NCI-H82 treated with DMSO at 0.1 percent for 48 hours (cell line): ENCODE data around the gene TSPYL2.

Experiments
- DNase-seq: peaks from one replicate; lab custom pipeline; 2025; ENCODE audit not compliant: unreplicated experiment; lab: John Stamatoyannopoulos, UW

The TSPYL2 gene

DNA sequence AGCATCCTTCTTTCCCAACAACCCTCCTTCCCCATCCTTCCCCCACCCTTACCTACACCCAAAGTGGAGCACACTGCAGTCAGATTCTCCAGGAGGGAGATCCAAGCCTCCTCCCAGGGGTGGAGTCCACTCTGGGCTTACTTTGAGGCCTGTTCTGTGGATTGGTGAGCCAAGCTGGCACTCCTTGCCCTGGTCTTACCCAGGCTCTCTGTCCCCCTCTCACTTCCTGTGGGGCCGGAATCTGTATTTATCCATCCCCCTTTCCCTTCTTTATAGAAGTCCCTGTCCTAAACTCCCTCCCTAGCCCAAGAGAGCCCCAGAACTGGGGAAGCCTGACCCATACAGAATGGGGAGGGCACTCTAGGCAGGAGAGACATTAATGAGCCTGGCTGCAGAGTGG lies 3.2 kb upstream of the TSPYL2 start:
- no peak for DNase-seq

DNA sequence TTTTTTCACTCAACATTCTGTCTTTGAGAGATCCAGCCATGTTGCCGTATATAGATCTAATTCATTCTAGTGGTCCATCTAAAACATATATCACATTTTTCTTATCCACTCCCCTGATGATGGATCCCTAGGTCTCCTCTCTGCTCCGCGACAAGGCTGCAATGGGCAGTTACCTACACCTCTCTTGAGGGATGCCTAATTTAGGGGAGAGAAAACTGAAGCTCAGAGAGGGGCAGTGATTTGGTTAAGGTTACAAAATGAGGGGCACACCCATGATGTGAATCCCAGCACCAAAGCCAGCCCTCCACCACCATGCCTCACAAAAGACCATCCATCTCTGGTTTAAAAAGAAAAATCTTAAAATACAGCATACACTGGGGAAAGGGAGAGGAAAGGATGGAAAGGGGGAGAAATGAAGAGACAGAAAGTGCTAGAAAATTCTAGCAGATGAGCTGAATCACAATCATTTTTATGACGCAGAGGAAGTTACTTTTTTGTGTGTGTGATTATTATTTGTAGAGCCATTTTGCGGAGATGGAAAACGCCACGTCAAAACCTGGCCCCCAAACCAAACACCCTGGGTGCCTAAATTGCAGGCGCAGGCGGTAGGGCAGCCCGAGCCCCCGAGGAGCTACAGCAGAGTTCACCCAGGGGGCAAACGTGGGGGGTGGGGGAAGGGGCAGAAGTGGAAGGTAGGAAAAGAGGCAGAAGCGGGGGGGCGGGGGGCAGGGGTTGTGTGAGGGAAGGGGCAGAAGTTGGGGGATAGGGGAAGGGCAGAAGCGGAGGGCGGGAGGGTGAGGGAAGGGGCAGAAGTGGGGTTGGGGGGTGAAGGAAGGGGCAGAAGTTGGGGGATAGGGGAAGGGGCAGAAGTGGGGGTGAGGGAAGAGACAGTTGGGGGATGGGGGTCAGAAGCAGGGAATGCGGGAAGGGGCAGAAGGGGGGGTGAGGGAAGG lies 1.3 kb upstream of the TSPYL2 start:
- DNase-seq = no peak

DNA sequence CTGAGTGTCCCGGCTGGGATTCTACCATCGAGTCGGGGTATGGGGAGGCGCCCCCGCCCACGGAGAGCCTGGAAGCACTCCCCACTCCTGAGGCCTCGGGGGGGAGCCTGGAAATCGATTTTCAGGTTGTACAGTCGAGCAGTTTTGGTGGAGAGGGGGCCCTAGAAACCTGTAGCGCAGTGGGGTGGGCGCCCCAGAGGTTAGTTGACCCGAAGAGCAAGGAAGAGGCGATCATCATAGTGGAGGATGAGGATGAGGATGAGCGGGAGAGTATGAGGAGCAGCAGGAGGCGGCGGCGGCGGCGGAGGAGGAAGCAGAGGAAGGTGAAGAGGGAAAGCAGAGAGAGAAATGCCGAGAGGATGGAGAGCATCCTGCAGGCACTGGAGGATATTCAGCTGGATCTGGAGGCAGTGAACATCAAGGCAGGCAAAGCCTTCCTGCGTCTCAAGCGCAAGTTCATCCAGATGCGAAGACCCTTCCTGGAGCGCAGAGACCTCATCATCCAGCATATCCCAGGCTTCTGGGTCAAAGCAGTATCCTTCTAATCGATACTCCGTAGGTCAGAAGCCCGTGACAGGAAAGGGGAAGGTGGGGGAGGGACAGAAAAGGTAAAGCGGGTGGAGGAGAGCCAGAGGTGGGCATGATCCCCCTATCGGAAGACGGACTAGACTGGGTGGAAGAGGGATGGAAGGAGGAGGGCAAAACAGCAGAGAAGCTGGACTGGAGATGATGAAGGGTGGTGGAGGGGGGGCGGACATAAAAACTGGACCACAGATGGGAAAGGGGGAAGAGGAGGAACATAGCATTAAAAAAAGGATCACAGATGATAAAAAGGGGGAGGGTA lies 828 bp downstream of the TSPYL2 start:
- DNase-seq = no peak

DNA sequence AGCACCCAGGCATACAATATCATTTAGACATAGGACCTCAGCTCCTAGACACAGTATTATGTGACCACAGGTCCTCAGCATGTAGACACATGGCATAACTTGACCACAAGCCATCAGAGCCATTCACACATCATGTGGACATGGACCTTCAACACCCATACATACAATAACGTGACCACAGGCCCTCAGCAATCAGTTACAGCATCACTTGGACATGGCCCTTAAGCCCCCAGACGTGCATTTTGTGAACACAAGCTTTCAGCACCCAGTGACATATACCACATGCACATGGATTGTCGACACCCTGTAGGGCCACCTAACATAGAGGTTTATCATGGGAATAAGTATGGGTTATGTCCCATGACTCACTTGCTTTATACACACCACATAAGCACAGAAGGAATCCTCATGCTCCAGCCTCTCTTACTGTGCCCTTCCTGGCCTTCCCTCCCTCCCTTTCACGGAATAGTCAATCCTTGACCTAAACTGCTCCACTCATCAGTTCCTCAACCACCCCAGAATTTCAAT lies 1.9 kb downstream of the TSPYL2 start:
- DNase-seq = no peak

DNA sequence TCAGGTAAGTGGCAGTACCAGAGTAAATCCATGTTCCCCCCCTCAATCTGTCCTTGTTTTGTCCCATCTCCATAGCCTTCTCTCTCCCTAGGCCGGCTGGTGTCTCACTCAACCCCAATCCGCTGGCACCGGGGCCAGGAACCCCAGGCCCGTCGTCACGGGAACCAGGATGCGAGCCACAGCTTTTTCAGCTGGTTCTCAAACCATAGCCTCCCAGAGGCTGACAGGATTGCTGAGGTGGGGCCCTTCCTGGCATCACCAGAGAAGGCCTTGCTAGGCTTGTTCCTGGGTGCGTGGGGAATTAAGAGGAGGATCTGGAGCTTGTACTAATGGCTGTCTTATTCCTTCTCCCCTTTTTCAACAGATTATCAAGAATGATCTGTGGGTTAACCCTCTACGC lies 2.7 kb downstream of the TSPYL2 start:
- no peak for DNase-seq

DNA sequence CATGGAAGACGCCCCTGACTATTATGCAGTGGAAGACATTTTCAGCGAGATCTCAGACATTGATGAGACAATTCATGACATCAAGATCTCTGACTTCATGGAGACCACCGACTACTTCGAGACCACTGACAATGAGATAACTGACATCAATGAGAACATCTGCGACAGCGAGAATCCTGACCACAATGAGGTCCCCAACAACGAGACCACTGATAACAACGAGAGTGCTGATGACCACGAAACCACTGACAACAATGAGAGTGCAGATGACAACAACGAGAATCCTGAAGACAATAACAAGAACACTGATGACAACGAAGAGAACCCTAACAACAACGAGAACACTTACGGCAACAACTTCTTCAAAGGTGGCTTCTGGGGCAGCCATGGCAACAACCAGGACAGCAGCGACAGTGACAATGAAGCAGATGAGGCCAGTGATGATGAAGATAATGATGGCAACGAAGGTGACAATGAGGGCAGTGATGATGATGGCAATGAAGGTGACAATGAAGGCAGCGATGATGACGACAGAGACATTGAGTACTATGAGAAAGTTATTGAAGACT lies 3.6 kb downstream of the TSPYL2 start:
- DNase-seq = no peak

DNA sequence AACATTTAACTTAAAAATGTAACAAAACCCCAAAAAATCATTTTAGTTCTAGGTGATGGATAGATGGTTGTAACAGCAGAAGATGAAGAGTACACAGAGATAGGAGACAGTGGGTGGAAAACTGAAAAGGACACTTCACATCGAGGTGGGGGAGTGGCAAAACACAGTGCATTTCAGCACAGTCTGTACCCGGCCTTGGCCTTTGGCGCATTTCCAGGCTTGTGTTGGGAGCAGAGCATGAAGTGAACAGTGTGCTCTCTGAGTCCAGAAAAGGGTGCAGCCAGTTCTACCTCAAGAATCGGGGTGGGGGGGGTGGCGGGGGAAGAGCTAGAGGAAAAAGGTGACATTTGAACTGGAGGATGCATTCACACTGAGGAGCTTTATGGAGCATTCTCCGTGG lies 4.3 kb downstream of the TSPYL2 start:
- DNase-seq = no peak

DNA sequence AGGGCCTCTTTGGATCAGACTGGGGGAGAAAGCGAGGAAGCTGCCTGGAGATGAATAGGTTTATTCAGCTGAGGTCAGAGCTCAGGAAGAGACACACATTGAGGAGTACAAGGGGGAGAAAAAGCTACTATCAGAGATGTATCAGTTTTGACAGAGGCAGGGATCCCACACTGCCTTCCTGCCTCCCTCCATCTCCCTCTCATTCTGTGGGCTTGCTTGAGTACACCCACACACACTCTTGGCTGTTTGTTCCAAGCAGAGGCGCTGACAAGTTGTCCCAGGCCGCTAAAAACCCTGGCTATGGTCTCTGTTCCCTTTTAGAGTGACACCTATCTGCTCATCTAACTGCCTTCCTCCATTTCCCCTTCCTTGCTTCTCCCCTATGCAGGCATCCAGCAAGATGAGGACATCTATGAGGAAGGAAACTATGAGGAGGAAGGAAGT lies 5.2 kb downstream of the TSPYL2 start:
- no peak for DNase-seq

DNA sequence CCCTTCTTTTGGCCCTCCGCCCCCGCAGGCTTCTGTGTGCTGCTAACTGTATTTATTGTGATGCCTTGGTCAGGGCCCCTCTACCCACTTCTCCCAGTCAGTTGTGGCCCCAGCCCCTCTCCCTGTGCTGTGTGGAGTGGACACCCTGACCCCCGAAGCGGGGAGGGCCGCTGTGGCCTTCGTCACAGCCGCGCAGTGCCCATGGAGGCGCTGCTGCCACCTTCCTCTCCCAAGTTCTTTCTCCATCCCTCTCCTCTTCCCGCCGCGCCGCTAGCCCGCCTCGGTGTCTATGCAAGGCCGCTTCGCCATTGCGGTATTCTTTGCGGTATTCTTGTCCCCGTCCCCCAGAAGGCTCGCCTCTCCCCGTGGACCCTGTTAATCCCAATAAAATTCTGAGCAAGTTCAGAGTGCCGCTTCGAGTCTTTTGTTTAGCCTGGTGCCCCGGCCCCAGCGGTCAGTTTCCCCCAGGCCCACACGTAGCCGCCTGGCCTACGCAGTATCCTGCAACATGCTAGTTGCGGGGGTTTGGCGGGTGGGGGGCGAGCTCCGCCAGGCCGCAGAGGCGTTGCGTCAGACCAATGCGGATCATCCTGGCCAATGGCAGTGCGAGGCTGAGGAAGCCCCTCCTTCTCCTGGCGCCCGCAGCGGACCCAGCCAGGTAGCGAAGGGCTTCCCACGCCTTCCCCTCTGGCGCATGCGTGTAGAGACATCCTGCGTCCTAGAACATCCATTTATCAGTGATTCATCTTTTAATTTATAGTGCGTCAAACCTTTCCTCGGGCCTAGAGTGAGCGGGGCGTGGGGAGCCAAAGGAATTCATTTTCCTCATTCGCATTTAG lies 6.2 kb downstream of the TSPYL2 start:
- DNase-seq = peak; percentile 75

DNA sequence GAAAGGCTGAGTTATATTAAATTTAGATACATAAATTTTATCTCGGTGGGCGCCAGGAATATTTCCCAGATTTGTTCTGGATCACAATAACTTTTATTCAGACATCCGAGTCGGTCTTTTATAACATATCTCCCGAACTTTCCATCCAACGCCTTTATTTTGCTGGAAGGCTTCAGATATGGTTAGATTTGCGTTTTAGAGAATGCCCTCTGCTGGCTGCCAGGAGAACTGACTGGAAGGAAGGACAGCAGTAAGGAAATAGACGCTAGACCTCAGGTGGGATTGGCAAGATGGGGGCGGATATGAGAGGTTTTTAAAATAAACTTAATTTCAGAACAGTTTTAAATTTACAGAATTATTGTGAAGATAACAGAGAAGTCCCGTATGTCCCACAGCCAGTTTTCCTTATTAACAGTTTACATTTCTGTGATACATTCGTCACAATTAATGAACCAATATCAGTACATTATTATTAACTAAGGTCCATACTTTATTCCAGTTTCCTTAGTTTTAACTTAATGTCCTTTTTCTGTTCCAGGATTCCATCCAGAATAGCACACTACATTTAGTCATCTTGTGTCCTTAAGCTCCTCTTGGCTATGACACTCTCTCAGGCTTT lies 7.2 kb downstream of the TSPYL2 start:
- peak; percentile 81 for DNase-seq

DNA sequence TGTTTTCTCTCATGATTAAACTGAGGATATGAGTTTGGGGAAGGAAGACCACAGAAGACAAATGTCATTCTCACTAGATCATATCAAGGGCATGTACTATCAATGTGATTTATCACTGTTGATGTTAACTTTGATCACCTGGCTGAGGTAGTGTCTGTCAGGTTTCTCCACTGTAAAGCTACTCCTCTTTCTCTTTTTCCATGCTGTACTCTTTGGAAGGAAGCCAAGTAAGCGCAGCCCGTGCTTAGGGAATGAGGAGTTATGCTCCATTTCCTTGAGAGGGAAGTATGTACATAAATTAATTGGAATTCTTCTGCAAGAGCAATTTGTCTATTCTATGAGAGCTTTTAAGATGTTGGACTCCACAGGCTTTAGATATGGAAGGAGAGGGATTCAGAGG lies 7.8 kb downstream of the TSPYL2 start:
- DNase-seq = no peak

DNA sequence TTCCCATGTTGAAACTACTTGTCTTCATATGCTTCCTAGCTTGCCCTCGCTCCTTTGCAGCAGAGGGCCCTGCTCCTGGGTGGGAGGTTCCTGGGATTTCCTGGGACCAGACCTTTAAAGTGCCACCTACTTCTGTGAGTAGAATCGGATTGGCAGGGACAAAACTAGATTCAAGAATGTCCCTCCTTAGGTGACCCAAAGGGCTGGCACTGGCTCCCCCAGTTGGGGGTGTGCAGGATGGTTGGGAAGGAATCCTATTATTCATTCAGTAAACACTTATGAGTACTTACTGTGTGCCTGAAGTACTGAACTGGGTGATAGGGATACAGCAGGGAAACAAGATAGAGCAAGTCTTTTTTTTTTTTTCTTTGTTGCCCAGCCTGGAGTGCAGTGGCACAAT lies 9.2 kb downstream of the TSPYL2 start:
- DNase-seq = no peak

DNA sequence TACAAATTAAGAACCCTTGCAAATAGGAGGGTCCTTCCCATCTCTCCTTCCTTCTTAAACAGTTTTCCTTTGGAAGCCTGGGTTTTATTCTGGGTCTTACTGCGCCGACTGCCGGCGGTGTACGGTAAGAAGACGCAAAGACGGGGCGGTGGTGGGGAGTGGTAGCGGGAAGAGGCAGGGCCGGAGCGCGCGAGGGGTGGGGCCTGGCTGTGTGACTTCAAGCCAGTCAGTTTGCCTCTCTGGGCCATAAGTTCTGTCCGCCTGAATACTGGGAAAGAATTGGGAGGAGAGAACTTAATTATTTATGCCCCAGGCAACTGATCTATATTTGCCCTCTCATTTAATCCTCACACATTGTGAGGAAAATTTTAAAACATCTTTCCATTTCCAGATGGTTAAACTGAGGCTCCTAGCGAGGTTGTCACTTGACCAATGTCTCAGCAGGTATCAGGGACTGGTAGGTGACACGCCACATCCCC lies 11.0 kb downstream of the TSPYL2 start:
- DNase-seq = peak; percentile 67

DNA sequence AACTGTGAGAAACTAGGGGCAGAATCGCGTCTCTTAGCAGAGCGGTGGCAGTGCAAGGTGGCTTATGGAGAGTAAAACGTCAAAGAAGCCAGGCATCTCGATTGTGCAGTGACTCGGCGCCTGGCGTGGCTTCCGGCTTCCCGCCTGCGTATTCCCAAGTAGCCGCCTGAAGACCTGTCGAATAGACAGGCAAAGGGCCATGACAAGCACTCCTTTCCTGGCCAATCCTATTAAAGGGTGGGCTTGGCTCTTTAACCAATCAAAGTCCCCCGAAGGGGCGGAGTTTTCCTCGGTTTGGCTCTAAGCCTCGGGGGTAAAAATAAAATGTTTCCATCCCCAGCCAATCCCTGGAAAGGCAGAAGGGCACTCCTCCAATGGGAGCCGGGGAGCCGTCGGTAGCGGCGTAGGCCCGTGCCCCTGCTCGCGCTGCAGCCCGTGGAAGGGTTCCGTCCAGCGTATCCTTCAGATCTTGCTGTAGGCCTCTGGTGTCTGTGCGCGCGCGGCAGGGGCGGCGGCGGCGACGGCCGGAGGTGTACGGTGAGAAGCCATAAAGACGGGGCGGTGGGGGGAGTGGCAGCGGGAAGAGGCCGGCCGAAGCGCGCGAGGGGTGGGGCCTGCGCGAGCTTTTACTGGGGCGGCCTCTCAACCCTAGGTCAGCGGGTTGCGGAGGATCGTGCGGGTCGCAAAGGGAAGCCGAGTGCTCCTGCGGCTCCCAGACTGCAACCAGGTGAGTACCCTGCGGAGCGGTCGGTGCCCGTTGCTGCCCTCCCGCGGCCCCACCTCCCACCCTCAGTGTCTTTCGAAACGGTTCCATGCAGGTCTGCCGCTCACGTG lies 11.8 kb downstream of the TSPYL2 start, which contains the start of gene KANTR:
TSS of gene KANTR (plus strand) at position 395 of the 834 bp plus-strand sequence. CDS start 30,131 bp downstream, outside the sequence.
- peak; percentile 89 for DNase-seq

DNA sequence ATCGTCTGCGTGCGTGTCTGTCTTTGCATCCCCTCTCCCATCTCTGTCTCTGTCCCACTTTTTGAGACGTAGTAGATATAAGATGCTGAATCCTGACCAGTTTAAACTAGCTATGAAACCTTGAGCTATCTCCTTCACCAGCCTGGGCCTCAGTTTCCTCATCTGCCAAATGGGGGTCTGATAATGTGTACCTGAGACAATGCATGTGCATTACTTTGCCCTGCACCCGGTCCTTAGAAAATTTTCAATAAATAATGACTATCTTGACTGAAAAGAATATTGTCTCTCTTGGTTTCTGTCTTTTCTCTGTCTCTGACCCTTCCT lies 12.4 kb downstream of the TSPYL2 start:
- DNase-seq = no peak

DNA sequence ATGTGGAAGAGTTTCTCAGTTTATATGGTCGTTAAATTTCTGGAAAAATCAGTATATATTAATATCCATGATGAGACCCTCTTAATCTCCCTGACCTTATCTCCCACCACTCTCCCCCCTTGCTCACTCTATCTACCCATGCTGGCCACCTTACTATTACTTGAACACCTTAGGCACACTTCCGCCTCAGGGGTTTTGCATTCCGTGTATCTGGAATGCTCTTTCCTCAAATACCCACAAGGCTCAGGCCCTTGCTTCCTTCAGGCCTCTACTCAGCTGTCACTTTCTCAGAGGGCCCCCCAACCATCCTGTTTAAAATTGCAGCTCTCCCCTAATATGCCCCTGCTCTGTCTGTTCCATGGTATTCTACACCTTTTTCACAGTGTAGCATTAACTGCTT lies 13.6 kb downstream of the TSPYL2 start:
- DNase-seq = no peak

DNA sequence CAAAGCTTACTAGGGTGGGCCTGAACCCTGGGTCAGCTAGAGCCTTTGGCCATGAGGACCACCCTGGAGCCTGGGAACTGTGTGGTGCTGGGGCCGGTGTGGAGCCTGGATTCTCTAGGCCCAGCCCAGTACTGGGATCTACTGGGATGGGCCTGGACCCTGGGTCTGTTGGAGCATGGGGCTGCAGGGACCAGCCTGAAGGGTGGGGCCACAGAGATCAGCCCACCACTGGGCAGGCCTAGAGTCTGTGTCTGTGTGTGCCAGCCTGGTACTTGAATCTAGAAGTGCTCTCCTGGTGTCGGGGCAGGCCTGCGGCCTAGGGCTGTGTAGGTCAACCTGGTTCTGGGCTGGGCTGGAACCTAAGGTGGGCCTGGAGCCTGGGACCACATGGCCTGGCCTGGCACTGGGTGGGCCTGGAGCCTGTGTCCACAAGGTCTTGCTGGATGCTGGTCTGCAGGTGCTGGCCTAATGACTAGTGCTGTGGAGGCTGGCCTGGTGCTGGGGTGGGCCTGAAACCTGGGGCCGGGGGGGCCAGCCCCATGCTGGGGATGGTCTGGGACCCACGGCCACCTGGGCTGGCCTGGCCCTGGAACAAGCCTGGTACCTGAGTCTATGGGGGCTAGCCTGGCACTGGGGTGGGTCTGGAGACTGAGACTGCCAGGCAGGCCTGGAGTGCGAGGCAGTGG lies 32.8 kb downstream of the TSPYL2 start:
- DNase-seq = no peak

DNA sequence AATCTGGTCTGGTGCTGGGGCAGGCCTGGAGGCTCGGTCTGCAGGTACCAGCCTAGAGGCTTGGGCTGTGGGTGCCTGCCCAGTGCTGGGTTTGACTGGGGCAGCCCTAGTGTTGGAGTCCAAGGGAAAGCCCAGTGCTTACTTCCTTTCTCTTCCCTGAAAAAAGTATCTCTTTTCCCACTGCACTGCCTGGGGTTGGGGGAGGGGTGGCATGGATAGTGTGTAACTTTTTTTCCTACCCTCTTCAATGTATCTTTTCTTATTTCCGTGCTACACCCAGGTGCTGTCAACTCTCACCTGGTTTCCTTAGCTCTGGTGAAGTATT lies 33.3 kb downstream of the TSPYL2 start:
- DNase-seq = no peak

DNA sequence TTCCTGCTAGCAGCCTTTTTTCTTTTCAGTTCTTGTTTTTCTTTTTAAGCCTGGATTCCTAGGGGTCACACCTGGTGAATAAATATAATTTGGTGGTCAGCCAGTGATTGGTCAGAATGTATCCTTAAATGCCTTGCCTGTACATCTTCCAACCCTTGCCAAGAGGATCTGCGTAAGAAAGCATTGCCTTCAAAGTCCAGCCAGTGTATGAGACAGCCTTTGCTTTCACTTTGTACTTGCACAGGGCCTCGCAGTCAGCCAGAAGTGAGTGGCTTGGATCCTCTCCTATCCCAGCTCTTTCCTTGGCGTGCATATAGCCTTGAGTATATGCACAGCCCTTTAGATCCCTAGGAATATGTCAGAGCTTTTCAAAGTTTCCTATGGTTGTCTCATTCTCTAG lies 33.9 kb downstream of the TSPYL2 start:
- no peak for DNase-seq
